SU-DHL-6 (cell line): Measurements from ENCODE around the gene ROBO2.

Source experiments
- CTCF ChIP-seq: fragments of 200-600 bp; sonication (generic); IDR thresholded peaks from one replicate; pipeline ENCODE4 v1.5.1; 2017; ENCODE audit warnings: antibody characterized with exemption, mild to moderate bottlenecking, low read length, moderate library complexity; ENCODE audit not compliant: insufficient read depth, poor library complexity, severe bottlenecking
- EZH2phosphoT487 ChIP-seq: fragments of 200-600 bp; sonication (generic), shearing (Covaris generic); conservative IDR thresholded peaks from 2 replicates; pipeline ENCODE4 v1.6.1; 2018; ENCODE audit warnings: mild to moderate bottlenecking, antibody characterized with exemption, low read length, moderate library complexity, mixed read lengths

- no peak for TF ChIP-seq CTCF
- no peak for TF ChIP-seq EZH2phosphoT487
Measured at GRCh38 chr3:77377717-77378116, 337.8 kb downstream of the ROBO2 start.
